IPS-15b (cell line): Measurements from ENCODE around the gene CTU1.

ENCODE experiments used
- H3K27me3 ChIP-seq: one replicate; pipeline ENCODE4 v1.6.1; 2013; ENCODE audit warnings: low read length; ENCODE audit not compliant: control insufficient read depth, insufficient read depth
- H3K36me3 ChIP-seq: one replicate; pipeline ENCODE4 v1.6.1; 2013; ENCODE audit warnings: low read length; ENCODE audit not compliant: control insufficient read depth, insufficient read depth
- H3K4me1 ChIP-seq: one replicate; pipeline ENCODE4 v1.6.1; 2013; ENCODE audit warnings: mild to moderate bottlenecking, low read length; ENCODE audit not compliant: control insufficient read depth, insufficient read depth
- H3K4me3 ChIP-seq: one replicate; pipeline ENCODE4 v1.5.1; 2013; ENCODE audit warnings: low read depth, low read length
- H3K9ac ChIP-seq: one replicate; pipeline ENCODE4 v1.6.1; 2013; ENCODE audit warnings: low read depth, mild to moderate bottlenecking, low read length
- H3K9me3 ChIP-seq: one replicate; pipeline ENCODE4 v1.6.1; 2013; ENCODE audit warnings: mild to moderate bottlenecking, low read length; ENCODE audit not compliant: control insufficient read depth, insufficient read depth

Gene CTU1

DNA sequence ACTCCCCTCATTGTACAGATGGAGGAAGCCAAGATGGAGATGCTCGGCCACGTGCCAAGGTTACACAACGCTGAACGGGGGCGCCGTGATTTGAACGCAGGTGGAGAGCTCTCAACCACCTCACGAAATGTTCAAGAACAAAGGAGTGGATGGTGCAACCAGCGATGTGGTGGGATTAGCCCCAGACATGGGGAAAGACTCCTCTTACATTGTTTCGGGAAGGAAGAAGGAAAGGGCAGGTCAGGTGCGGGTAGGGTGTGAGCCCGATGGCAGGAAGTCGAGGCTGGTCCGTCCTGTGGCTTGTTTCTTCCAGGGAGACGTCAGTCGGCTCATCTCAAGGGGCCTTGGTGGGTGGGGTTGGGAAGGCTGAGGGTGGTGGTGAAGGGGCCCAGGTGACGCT is 18.4 kb downstream of the CTU1 start:
- Histone ChIP-seq H3K9me3 (no peaks in the 10 kb centered on the region), H3K4me1 (peaks cover 3% of the 10 kb centered on the region), H3K9ac (no peak overlapping the region), H3K36me3 (no peaks in the 10 kb centered on the region), H3K4me3 (no peak overlapping the region), H3K27me3 (no peaks in the 10 kb centered on the region)

GRCh38 chr19:51086153-51086850 is 21.9 kb downstream of the CTU1 start:
- Histone ChIP-seq H3K9me3 (no peaks in the 10 kb centered on the region), H3K36me3 (no peaks in the 10 kb centered on the region), H3K4me1 (no peaks in the 10 kb centered on the region), H3K27me3 (peaks cover 4% of the 10 kb centered on the region), H3K4me3 (no peak overlapping the region), H3K9ac (no peak overlapping the region)

- H3K4me1 ChIP-seq: no peaks in the 10 kb centered on the region
- H3K27me3 ChIP-seq: peaks cover 4% of the 10 kb centered on the region
- no peaks in the 10 kb centered on the region for H3K36me3 ChIP-seq
- no peak overlapping the region for H3K9ac ChIP-seq
- H3K9me3 ChIP-seq: no peaks in the 10 kb centered on the region
- H3K4me3 ChIP-seq: no peak overlapping the region
Measured at GRCh38 chr19:51084505-51084904, 23.7 kb downstream of the CTU1 start.

GRCh38 chr19:51083783-51084182 is 24.4 kb downstream of the CTU1 start:
- Histone ChIP-seq H3K9ac (no peak overlapping the region), H3K27me3 (peaks cover 4% of the 10 kb centered on the region), H3K4me1 (no peaks in the 10 kb centered on the region), H3K9me3 (no peaks in the 10 kb centered on the region), H3K4me3 (no peak overlapping the region), H3K36me3 (no peaks in the 10 kb centered on the region)

DNA sequence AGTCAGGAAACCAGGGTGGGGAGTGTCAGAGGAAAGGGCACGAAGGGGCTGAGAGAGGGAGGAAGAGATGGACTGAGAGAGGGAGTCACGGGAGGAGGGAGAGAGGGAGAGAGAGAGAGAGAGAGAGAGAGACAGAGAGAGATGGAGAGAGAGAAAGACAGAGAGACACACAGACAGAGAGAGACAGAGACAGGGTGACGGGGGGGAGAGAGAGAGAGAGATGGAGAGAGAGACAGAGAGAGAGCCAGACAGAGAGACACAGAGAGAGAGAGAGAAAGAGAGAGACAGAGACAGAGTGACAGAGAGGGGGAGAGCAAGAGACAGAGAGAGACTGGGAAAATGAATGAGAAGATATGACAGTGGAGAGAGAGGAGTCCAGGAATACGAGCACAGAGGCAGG is 25.0 kb downstream of the CTU1 start:
- Histone ChIP-seq H3K27me3 (peaks cover 4% of the 10 kb centered on the region), H3K4me1 (no peaks in the 10 kb centered on the region), H3K9ac (no peak overlapping the region), H3K9me3 (no peaks in the 10 kb centered on the region), H3K36me3 (no peaks in the 10 kb centered on the region), H3K4me3 (no peak overlapping the region)

GRCh38 chr19:51082611-51083010 is 25.6 kb downstream of the CTU1 start, which contains the start of gene KLK14:
Gene KLK14, minus strand, starts transcription at chr19:51082887. Its CDS starts 273 bp downstream, at chr19:51082614.
- Histone ChIP-seq H3K27me3 (peaks cover 4% of the 10 kb centered on the region), H3K36me3 (no peaks in the 10 kb centered on the region), H3K4me3 (no peak within 1 kb of the TSS), H3K9me3 (no peaks in the 10 kb centered on the region), H3K4me1 (no peaks in the 10 kb centered on the region), H3K9ac (no peak within 1 kb of the TSS)

GRCh38 chr19:51081476-51081875 is 26.7 kb downstream of the CTU1 start:
- peaks cover 4% of the 10 kb centered on the region for H3K27me3 ChIP-seq

DNA sequence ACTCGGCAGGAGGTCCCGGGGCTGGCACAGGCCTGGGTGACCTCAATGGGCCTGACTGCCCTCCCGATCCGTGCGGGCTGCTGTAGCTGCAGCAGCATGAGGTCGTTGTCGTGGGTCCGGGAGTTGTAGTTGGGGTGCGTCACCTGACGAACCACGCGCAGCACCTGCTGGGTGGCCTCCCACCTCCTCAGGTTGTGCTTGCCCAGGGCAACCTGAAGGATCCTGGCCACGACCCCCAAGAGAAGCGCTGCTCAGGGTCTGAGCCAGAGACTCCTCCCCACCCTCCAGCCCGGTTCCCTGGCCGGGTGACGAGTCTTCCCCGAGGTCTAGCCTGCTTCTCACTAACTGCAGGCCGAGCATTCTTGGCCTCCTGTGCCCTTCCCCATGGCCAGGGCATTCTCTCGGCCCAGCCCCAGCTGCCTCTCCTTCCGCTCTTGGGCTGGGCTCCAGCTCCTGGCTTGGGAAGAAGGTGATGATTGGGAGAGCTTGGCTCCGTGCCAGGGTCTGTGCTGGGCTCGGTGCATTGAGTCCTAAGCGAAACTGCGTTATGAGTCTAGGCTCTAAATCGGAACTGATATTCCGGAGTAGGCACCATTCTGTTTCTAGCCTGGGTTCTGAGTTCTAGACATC is 28.6 kb downstream of the CTU1 start:
- H3K9me3 ChIP-seq: no peaks in the 10 kb centered on the region
- H3K4me1 ChIP-seq: no peaks in the 10 kb centered on the region
- H3K9ac ChIP-seq: no peak overlapping the region
- no peaks in the 10 kb centered on the region for H3K36me3 ChIP-seq
- no peak overlapping the region for H3K4me3 ChIP-seq
- H3K27me3 ChIP-seq: peaks cover 4% of the 10 kb centered on the region

More at GRCh38 chr19:51081476-51081875, 26.7 kb downstream of the CTU1 start:
- Histone ChIP-seq H3K9ac (no peak overlapping the region), H3K36me3 (no peaks in the 10 kb centered on the region), H3K4me1 (no peaks in the 10 kb centered on the region), H3K9me3 (no peaks in the 10 kb centered on the region), H3K4me3 (no peak overlapping the region)

GRCh38 chr19:51078731-51079130 is 29.5 kb downstream of the CTU1 start:
- peaks cover 4% of the 10 kb centered on the region for H3K27me3 ChIP-seq
- H3K4me1 ChIP-seq: no peaks in the 10 kb centered on the region
- no peak overlapping the region for H3K9ac ChIP-seq
- H3K36me3 ChIP-seq: no peaks in the 10 kb centered on the region
- no peak overlapping the region for H3K4me3 ChIP-seq
- H3K9me3 ChIP-seq: no peaks in the 10 kb centered on the region

DNA sequence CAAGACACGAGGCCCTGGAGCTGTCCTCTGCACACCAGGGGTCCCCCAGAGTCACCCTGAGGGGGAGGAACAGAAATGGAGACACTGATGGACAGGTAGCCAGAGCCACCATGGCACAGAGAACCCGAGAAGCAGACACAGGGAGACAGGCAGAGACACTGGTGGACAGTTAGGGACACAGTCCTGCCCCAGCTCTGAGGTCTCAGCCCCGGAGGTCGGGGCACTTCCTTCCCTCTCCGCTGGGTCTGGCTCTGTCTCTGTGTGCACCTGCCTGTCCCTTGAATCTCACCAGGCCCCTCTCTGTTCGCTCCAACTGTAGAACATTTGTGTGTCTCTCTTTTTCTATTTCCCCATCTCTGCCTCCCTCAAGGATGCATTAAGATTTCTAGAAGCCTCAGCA is 30.1 kb downstream of the CTU1 start:
- Histone ChIP-seq H3K9ac (no peak overlapping the region), H3K4me3 (no peak overlapping the region), H3K27me3 (no peaks in the 10 kb centered on the region), H3K9me3 (no peaks in the 10 kb centered on the region), H3K4me1 (no peaks in the 10 kb centered on the region), H3K36me3 (no peaks in the 10 kb centered on the region)

- Histone ChIP-seq H3K4me1 (no peaks in the 10 kb centered on the region), H3K9me3 (no peaks in the 10 kb centered on the region), H3K36me3 (no peaks in the 10 kb centered on the region), H3K27me3 (no peaks in the 10 kb centered on the region), H3K4me3 (no peak overlapping the region), H3K9ac (no peak overlapping the region)
Measured at GRCh38 chr19:51076631-51077213, 31.5 kb downstream of the CTU1 start.

DNA sequence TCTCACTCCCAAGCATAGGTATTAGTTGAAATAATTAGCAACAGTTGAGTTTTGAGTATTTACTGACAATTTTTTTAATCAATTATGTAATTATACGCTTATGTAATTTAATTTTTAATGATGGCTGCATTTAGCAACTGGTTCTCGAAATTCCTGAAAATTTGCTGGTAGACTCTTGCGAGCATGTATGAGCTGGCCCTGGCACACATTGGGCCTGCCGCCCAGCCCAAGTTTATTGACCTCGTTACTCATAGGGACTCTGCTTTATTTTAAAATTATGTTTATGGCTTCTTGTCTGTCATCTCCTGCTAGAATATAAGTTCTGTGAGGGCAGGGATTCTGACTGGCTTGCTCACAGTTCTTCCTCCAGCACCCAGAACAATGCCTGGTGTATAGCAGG is 32.2 kb downstream of the CTU1 start:
- Histone ChIP-seq H3K36me3 (no peaks in the 10 kb centered on the region), H3K4me3 (no peak overlapping the region), H3K9me3 (no peaks in the 10 kb centered on the region), H3K4me1 (no peaks in the 10 kb centered on the region), H3K9ac (no peak overlapping the region), H3K27me3 (no peaks in the 10 kb centered on the region)
